ENCODE data around the gene IL2RA.
"Not testable (repeated sequence)": the region's sequence is repeated elsewhere in the genome, so short reads cannot be mapped to it uniquely, and the experiment has no call there.

The IL2RA gene

DNA sequence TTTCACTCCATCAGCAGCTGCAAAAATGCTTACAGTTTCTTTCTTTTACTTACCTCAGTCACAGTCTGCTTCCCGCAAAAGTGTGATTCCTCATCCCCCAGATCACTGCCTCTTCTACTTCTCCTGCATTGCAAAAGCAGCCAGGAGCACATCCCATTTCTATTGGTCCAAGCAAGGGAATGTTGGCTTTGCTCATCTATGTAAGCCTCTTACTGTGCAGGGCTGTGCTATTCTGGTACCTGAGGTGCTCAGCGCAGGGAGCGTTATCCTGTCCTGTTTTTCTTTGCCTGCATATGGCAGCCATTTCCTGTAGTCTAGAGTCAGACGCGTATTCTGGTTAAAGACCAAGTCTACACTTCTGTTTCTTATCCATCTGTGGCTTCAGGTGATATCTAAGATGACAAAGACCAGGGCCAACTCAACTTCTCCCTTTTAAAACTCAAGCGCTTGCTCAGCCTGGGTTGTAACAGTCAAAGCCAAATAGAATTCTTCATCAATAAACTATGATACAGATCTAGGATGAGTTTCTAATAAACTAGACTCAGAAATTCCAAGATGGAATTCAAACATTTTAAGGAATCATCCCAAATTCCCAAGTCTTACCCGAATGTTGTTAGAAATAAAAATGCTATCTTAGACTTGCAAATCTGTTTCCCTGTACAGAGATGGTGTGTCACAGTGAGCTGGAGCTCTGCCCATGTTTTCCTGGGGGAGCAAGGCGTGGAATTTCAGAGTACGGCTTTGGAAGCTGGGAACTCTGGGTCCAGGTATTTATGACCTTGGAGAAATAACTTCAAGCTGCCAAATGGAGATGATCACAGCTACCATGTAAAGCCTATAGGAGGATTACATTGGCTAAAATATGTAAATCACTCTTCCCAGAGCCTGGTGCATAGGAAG is 20.6 kb upstream of the IL2RA start:
- DNase-seq: no peak

GRCh38 chr10:6080417-6080973 is 18.3 kb upstream of the IL2RA start:
- DNase-seq: no peak

DNA sequence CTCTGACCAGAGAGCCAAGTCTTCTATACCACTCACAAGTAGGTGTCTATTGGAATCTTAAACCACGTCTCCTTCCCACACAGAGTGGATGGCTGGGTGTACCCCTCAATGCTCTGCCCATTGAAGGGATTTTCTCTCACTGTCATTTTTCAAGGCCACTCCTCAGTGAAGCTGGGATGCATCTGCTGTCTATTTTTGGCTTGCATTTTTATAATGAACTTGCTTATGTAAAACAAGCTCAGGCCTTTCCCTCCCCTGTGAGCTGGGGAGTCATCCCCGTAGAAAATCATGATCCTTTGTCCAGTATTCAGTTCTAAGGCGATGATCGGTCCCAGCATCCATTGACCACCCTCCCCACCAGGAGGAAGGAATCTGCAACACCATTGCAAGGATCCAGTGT is 16.9 kb upstream of the IL2RA start:
- no peak for DNase-seq

DNA sequence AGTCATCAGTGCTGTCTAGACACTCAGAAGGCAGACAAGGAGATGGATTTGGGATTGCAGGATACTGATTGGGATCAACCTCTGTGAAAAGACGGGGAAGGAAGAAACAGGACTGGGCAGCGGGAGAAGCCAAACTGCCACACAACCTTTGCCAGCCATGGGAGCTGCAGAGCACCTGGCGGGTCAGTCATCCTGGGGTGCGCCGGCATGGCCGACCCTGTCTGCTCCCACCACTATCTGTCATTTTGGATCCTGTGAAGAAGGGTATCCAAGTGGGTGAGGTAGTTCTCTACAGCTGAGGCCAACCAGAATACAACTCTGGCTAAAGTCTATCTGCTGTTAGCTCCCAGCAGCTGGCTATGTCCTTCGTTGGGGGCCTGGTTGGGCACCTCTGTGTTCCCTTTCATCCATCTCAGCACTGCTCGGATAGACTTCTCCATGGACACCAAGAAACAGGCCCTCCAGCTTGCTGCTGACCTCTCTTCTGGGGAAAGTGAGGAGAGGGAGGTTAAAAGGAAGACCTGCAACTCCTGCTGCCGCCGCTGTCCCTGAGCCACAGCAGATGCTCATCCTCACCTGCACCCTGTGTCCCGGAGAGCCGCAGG is 15.0 kb upstream of the IL2RA start:
- DNase-seq: no peak

- no peak for DNase-seq
Measured at GRCh38 chr10:6074489-6075301, 12.5 kb upstream of the IL2RA start.

GRCh38 chr10:6072215-6072934 is 10.2 kb upstream of the IL2RA start:
- DNase-seq: no peak

GRCh38 chr10:6071181-6072175 is 9.3 kb upstream of the IL2RA start:
- DNase-seq: no peak

- DNase-seq: no peak
Measured at GRCh38 chr10:6070660-6071059, 8.5 kb upstream of the IL2RA start.

DNA sequence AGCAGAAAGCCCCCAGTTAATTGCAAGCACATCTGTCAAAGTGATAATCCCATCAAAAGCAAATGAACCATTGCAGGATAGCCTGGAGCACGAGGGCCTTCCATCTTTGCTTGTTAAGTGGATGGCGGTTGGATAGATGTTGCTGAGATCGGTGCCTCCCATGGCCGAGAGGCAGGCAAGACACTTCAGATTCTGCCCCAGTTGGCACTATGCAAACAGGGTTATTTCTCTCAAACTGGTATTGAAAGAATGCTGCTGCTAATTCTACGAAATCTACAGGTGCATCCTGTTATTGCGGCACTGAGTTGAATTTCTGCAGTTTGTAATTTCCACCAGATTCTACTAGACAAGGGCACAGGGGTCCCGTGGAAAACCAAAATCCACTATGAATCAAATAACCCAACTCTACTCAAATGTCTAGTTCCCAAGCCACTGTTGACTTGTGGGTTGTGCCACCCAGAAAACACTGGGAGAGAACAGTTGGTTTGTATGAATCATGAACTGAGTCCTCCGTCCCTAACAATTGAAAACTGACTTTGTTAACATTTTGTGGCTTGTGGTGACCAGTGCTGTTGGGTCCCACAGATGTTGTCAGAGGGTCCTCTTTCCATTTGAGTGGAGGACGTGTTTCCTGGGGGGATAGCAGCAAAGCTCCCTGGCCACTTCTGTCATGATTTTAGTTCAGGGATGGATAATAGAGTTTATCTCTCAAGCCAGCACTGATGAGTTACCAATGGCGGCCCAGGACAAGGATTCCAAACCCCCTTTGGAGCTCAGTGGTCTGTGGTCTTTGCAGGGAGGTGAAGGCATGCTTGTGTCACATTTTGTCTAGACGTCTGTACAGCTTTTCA is 7.1 kb upstream of the IL2RA start:
- no peak for DNase-seq

DNA sequence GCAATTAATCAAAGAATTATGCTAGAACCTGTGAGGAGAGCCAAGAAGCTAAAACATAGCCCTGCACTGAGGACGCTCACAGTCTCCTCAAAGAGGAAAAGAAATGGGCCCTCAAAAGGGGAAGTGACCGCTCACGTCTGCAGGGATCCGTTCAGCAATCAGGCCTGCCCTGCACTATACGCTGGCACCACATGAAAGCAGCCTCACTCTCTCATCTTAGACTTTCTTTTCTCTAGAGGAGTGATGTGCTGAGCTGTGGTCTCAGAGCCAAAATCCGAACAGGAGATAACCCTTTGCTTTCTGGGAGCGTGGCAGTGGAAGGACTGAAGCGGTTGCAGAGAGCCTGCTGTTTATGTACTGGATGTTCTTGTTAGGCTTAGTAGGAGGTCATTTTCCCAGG is 6.3 kb upstream of the IL2RA start:
- DNase-seq: no peak

DNA sequence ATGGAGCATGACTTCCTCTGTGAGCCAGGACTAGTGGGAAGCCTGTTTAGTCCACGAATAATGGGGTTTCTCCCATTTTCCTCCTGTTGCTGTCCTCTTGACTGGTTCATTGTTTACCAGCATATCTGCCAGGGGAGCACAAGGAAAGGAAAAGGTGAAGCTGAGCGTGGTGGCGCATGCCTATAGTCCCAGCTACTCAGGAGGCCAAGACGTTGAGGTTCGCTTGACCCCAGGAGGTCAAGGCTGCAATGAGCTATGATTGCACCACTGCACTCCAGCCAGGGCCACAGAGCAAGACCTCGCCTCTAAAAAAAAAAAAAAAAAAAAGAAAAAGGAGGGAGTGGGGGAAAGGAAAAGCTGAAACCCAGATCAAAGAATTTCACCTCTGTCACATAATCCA is 5.8 kb upstream of the IL2RA start:
- DNase-seq: no peak

DNA sequence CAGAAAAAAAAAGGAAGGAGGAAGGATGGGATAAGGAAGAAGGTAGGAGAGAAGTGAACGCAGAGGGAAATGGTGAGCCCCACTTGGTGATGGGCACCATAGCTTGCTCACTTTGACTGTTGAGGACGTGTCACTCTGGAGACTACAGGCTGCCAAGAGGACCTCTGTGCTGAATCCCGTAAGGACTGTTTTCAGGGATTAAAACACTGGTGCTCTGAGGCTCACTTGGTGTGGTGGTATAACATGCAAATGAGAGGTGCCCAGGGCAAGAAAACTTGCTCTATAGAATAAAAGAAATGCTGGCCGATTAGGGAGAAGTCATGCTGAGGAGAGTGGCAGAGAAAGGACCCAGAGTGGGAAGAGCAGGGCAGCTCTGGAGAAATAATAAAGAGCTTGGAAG is 5.3 kb upstream of the IL2RA start:
- DNase-seq: no peak

GRCh38 chr10:6065835-6066234 is 3.7 kb upstream of the IL2RA start:
- no peak for DNase-seq

DNA sequence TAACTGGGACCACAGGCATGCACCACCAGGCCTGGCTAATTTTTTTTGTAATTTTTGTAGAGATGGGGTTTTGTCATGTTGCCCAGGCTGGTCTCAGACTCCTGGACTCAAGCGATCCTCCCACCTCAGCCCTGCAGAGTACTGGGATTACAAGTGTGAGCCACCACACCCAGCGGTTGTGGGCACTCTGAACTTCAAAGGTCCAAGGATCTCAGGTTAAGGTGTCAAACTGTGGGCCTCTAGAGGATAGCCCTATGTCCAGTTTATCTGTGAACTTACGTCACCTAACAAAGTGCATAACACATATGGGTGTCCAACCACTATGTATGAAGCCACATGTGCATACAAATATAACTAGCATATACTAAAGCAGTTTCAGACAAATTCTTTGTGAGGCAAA is 3.2 kb upstream of the IL2RA start:
- no peak for DNase-seq

GRCh38 chr10:6064726-6065125 is 2.6 kb upstream of the IL2RA start:
- DNase-seq: not testable (repeated sequence)

- DNase-seq: no peak
Measured at GRCh38 chr10:6064119-6064518, 2.0 kb upstream of the IL2RA start.

DNA sequence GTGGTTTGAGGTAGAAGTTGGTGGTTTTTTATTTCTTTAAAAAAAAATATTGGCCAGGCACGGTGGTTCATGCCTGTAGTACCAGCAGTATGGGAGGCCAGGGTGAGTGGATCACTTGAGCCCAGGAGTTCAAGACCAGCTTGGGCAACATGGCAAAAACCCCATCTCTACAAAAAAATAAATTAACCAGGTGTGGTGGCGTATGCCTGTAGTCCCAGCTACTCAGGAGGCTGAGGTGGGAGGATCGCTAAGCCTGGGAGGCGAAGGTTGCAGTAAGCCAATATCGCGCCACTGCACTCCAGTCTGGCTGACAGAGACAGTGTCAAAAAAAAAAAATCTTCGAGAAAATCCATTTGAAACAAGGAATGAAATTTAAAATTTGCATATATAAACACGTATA is 1.1 kb downstream of the IL2RA start:
- DNase-seq: no peak

GRCh38 chr10:6059506-6059905 is 2.7 kb downstream of the IL2RA start:
- no peak for DNase-seq

- DNase-seq: no peak
Measured at GRCh38 chr10:6058682-6059475, 3.3 kb downstream of the IL2RA start.
